NCI-H2081 treated with DMSO at 0.1 percent for 48 hours (cell line): ENCODE measurements around the gene TMOD4.
"Not testable (repeated sequence)": the region's sequence is repeated elsewhere in the genome, so short reads cannot be mapped to it uniquely, and the experiment has no call there.

Source experiments
- DNase-seq: peaks from one replicate; lab custom pipeline; 2025; lab: John Stamatoyannopoulos, UW

The TMOD4 gene

DNA sequence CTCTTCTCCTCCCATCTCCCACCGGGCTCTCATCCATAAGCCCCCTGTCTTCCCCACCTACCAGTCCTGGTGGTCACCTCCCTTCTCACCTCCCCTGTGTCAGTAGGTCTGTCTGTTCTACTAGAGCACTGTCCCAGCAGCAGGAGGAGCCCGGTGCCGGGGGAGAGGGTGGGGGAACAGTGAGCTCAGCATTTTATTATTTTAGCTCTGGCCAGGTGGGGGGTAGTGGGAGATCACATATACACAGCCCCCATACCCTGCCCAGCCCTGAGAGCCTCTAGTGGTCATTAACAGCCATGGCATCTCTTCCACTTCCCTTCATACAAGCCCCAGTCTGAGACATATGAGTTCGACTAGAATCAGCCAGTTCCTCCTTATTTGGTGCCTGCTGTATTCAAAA, at the start of gene TMOD4:
Gene TMOD4, minus strand, starts transcription at position 119 of the 400 bp plus-strand sequence. CDS start 1,106 bp downstream, outside the sequence.
- DNase-seq: no peak

DNA sequence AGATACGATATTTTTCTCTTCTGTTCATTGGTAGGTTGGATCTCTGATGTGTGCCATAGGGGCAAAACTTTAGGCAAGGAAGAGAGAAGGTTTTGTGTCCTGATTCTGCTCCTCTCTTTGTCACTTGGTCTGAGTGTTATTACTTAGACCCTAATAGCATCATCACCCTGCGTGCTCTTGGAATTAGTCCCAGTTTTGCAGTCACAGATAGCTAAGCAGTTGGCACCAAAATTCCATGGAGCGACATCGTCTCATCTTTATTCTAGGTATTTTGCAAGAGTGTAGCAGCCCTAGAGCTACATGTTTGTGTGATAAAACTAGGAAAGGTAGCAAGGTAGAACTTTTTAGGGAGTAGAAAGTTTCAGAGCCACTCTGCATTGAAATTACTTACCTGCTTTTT, 46.3 kb upstream of the TMOD4 start:
- no peak for DNase-seq

DNA sequence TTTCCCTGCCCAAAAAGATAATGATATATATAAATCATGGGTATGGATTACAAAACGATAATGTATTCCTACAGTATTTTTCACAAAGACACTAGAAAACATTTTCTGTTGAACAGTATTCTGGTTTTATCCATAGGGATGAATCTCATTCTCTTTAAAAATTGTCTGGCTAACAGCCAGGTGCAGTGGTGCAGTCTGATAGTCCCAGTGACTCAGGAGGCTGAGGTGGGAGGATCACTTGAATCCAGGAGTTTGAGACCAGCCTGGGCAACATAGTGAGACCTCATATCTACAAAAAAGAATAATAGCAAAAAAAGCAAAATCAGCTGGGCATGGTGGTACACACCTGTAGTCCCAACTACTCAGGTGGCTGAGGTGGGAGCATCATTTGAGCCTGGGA, 45.8 kb upstream of the TMOD4 start:
- no peak for DNase-seq

DNA sequence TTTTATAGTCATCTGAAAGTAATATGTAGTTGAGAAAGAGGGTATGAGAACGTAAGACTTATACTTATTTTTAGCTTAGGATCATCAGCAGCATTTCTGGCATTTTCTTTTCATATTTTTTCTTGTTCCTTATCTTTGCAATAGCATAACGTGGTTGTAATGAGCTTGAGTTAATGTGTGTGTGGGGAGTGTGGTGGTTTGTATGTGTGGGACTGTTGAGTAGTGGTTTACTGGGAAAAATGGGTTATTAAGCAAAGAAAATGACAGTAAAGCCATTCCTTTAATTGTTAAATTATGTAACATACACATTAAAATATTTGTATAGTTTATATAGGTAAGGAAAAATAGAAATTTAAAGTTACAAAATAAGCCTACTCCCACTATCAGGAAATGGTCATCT, 37.8 kb upstream of the TMOD4 start:
- DNase-seq: no peak

DNA sequence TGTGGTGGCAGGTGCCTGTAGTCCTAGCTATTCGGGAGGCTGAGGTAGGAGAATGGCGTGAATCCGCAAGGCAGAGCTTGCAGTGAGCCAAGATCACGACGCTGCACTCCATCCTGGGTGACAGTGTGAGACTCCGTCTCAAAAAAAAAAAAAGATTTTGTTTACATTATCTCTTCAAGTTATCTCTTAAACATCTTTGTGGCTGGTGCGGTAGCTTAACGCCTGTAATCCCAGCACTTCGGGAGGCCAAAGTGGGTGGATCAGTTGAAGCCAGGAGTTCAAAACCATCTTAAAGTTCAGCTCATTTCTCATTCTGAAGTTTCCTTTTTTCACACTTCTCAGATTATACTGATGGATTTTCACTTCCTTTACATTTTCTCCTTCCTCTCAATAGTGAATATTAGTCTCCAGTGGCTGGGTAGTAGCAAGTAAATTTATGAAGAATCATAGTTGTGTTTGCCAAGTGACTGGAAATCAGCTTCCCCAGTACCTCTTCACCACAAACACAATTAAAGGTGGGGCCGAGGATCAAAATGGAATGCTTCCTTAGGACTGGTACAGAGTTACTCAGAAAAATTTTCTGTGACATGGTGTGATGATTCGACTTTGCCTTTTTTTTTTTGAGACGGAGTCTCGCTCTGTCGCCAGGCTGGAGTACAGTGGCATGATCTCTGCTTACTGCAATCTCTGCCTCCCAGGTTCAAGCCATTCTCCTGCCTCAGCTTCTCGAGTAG, 36.4 kb upstream of the TMOD4 start:
- DNase-seq: no peak

DNA sequence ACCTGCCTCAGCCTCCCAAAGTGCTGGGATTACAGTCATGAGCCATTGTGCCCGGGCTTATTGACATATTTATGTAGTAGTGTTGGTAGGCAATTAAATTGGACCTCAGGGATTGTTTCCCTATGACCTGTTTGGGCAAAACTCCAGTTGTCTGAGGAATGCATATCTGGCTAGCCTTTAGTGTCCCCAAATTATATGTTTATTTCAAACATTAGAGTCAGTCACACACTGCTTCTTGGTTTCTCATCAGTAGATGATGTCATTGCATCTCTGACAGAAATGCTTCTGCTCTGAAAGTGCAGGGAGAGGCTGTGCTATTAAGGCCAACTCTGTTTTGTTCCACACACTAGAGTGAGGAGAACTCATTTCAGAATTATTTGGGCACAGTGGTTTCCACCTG, 35.0 kb upstream of the TMOD4 start:
- DNase-seq: no peak

DNA sequence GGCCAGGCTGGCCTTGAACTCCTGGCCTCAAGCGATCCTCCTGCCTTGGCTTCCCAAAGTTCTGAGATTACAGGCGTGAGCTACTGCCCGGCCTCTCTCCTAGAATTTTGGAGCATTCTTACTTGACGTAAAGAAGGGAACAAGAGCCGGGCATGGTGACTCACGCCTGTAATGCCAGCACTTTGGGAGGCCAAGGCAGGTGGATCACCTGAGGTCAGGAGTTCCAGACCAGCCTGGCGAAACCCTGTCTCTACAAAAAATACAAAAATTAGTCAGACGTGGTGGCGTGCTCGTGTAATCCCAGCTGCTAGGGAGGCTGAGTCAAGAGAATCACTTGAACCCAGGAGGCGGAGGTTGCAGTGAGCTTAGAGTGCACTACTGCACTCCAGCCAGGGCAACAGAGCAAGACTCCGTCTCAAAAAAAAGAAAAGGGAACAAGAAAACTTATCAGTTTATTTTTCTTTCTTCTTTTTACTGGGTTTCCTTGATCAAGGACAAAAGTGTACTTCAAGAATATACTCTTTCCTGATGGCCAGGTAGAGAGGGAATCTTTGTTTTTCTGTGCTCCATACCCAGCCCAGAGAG, 29.7 kb upstream of the TMOD4 start:
- DNase-seq: not testable (repeated sequence)

DNA sequence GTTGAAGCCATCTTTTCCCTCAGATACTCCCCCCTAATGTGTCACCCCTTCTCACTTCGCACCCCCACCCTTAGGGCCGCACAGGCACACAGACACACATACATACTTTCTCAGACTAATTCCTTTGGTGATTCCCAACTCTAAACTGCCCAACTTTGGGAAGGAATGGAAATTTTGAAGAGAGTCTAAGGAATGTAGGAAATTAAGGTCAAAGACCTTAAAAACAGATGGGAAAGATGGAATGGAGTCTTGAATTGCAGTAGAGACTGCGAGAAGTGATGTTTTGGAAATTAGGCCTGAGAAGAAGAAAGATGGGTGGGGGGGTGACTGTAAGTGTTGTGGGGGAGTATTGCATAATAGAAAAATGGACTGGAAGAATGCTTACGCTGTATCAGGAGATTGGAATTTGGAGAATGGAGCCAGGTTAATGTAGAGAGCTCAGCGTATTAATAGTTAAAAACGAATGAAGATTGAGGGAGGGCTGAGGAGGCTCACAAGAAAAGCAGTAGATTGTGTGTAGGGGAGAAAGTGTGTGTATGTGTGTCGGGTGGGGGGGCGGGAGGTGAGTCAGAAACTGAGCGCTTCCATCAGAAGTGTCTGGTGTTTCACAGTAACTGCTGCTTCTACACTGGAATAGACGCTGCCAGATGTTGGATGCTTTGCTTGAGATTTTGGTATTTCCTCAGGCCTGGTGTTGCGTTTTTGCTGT, 24.2 kb upstream of the TMOD4 start:
- DNase-seq: no peak

DNA sequence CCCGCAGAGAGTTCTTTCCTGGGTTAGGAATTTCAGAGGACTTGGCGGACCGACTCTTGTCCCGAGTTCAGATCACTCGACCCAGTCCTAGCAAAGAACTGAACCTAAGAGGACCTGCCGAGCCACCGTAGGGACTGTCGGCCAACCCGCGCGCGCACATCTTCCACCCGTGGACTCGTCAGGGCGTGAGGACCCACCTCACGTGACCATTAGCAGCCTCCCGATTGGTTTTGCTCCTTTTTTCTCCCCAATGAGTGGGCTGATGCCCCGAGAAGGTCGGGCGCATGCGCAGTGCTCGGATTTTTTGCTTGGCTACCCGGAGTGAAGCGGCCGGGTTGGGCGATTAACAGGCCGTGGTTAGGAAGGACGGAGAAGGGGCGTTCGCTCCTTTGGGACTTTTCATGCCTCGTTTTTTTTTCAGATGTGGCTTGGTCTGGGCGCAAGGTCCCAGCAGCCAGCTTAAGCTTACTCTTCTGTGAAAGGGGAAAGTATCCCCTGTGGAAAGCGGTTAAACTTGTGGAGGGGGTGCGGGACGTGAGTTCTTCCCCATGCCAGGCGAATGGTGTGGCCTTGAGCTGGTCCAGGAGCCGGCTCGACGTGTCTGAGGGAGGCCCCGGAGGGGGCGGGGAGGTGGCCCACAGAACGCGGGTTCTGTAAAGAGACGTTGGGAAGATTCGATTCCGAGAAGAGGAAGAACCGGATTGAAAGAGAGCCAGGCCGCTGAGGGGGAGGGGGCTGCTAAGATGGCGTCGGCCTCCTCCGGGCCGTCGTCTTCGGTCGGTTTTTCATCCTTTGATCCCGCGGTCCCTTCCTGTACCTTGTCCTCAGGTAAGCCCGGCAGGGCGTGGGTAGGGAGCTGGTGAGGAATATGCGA, 22.7 kb upstream of the TMOD4 start, which contains the start of gene PIP5K1A:
Gene PIP5K1A, plus strand, starts transcription at position 299 of the 874 bp plus-strand sequence. Its CDS starts 445 bp downstream, at position 744.
- peak; percentile 99 for DNase-seq

DNA sequence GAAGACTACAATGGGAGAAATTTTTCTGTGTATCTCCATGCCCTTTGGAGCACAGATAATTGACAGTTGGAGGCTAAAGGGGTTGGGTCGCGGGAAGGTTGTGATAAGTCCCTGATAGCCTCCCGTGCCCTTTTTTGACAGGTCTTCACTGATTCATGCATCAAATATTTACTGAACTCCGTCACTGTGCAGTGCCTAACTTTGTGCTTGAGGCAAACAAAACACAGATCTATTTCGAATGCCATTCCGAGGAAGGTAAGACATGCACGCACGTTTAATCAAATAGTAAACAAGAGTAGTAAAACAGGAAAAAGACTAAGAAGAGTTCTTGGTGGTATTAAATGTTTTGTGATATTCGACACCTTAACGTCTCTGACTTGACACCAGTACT, 22.1 kb upstream of the TMOD4 start:
- no peak for DNase-seq

DNA sequence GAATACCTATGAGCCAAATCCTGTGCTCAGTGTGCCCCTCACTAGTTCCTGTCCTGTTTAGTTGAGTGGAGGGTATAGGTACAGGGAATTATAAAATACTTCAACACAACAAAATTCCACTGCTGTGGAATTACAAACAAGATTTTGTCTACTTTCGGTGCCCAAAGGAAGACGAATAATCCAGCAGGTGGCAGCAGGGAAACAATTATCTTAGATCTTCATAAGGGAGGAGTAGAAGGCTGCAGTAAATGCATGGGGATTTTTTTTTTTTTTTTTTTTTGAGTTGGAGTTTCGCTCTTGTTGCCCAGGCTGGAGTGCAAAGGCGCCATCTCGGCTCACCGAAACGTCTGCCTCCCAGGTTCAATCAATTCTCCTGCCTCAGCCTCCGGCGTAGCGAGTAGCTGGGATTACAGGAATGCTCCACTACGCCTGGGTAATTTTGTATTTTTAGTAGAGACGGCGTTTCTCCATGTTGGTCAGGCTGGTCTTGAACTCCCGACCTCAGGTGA, 20.6 kb upstream of the TMOD4 start:
- DNase-seq: peak; percentile 56

DNA sequence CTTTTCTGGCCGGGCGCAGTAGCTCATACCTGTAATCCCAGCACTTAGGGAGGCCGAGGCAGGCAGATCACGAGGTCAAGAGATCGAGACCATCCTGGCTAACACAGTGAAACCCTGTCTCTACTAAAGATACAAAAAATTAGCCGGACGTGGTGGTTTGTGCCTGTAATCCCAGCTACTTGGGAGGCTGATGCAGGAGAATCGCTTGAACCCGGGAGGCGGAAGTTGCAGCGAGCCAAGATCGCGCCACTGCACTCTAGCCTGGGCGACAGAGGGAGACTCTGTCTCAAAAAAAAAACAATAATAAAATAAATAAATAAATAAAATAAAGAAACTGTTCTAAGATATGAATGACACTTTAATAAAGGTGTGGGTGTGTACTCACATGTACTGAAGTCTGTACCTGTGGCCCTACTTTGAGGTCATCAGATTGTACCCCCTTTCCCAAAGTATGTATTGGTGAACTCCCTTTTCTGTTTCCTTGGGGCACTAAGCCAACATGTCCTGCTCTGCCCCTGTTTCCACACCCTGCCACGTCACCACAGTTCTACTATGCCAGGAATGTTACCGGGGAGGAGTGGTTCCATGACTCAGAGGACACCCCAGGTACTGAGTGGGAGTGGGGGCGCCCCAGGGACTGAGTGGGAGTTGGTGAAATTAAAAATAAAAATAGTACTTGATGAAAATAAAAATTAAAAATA, 19.3 kb upstream of the TMOD4 start:
- DNase-seq: not testable (repeated sequence)

DNA sequence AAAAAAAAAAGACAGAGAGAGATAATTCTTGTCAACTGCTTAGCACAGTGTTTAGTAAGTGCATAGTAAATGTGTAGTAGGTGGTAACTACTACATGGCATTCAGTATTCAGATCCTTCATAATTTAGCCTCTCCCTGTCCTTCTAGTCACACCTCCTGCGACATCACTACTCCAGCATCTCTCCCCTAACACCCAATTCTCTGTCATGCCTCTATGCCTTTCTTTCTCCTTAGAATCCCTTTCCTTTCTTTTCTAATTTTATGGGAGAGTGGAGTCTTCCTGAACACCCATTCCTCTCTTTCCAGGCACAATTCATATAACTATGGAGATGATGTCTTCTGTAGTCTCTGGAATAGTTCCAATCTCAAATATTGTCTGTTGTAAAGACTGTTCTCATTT, 18.1 kb upstream of the TMOD4 start:
- DNase-seq: no peak

DNA sequence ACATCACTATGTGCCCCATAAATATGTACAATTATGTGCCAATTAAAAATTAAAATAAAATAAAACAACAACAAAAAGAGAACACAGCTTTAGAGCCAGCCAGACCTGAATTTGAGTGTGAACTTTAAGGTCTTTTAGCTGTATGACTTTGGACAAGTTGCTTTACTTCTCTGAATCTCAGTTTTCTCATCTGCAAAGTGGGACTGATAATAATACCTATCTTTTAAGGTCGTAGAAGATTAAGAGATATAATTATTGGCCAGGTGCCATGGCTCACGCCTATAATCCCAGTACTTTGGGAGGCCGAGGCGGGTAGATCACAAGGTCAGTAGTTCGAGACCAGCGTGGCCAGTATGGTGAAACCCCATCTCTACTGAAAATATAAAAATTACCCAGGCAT, 17.5 kb upstream of the TMOD4 start:
- no peak for DNase-seq

DNA sequence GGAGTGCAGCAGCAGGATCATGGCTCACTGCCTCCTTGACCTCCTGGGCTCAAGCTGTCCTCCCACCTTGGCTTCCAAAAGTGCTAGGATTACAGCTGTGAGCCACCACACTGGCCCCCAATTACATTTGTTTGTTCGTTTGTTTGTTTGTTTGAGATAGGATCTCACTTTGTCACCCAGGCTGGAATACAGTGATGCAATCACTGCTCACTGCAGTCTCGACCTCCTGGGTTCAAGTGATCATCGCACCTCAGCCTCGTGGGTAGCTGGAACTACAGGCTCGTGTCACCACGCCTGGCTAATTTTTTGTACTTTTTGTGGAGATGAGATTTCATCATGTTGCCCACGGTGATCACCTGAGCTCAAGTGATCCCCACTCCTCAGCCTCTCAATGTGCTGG, 16.3 kb upstream of the TMOD4 start:
- no peak for DNase-seq

DNA sequence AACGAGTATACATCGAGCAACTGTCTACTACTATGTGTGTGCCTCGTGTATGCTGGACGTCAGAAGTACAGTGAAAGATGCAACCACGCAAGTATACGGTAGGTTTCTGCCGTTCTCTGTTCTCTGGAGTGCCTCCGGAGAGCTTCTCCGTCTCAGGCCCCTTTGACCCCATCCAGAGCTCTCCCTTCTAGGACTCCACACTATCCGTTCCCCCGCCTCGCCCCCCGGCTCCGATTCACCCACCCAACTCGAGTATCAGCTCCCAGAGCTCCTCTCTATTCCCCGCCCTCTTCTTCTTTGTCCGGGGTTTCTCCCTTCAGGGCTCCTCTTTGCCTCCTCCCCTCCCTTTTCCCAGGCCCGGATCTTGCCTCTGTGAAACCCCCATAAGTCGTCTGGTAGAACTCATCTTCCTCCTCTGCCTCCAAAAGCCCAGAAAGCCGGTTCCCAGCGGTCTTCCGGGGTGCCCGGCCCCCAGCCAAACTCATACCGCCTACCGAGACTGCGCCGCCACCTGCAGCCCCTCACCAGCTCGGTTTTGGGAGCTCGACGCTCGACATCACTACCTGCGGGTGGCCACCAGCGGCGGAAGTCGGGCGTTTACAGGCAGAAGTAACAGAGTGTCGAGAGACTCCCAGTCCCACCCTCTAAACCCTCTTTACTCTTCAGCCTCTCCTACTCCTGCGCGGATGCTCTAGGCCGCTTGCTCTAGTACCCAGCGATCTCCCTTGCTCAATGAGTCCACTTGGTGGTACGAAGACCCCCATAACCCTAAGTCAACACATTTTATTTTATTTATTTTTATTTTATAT, 14.1 kb upstream of the TMOD4 start, which contains the start of gene VPS72:
Gene VPS72, minus strand, starts transcription at position 561 of the 809 bp plus-strand sequence. Its CDS starts 76 bp downstream, at position 485.
- peak; percentile 91 for DNase-seq

DNA sequence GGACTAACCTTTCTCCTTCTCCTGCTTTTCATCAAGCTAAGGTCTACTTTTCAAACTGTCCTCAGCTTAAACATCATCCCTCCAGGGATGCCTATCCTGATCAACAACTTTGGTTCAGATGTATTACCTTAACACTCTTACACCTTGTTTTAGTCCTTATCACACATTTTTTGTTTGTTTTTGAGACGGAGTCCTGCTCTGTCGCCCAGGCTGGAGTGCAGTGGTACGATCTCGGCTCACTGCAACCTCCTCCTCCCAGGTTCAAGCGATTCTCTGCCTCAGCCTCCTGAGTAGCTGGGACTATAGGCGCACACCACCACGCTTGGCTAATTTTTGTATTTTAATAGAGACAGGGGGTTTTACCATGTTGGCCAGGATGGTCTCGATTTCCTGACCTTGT, 12.9 kb upstream of the TMOD4 start:
- not testable (repeated sequence) for DNase-seq

DNA sequence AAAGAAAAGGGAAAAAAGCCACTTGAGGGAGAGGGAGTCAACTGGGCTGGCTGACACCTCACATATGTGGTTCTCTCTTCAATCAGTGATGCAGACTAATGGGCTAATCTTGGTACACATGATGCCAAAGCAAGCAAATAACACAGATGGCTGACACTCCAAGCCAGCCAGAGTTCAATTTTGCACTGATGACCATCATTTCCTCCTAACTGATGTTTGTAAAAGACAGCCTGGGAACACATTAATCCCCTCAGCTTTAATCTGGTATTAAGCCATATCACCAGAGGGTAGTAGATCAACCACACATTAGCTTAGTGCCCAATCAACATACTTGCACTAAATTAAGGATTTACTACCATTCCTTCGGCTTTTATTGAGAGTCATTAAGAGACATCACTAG, 11.4 kb upstream of the TMOD4 start:
- DNase-seq: peak; percentile 39

DNA sequence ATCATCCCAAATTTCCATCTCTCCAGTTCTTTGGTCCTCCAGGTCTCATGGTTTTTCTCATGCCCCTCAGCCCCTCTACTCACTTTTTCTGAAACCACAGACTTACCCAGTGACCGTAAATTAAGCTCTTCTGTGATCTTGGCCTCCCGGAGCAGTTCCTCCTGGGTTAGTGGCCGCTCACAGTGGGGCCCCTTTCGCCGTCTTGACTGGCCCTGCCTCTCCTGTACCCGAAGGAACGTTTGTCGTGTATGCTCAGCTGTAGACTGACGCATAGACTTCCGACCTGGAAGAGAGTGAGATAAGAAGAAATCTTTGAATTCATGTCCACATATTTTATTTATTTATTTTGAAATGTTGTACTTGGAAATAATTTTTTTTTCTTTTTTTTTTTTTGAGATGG, 8.4 kb upstream of the TMOD4 start:
- no peak for DNase-seq

DNA sequence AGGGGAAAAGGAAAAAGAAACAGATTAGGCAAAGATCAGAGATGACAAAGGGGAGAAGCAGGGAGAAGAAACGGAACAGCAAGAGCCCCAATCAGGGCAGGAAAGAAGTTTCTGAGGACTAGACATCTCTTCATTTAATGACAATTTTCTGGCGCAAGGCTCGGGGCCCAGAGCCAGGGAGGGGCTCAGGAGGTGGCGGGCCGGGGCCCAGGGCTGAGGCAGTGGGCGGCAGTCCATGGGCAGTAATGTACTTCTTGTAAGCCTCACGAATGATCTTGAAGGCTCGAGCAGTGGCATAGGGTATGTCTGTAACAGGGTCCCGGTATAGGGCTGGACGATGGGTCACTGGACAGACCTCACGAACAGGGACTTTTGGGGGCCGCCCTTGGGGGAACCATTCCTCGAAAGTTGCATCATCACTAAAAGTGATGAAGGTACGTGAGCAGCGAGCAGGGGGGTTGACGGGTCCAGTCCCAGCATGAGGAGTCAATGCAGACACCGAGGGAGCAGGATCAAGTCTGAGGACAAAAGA, 799 bp upstream of the TMOD4 start:
- DNase-seq: no peak
